ENCODE data around the gene LRRC36. TPM values are rescaled to one million over a fixed set of nuclear protein-coding genes. Genes with fewer than 3 reads are reported as not detected.

The LRRC36 gene
- total and polyA plus RNA-seq, 2 of the 8 experiments (the other 6 are each of a cell fraction or from before 2014, with no cell fraction given), result 0.15 TPM; not detected in 1

DNA sequence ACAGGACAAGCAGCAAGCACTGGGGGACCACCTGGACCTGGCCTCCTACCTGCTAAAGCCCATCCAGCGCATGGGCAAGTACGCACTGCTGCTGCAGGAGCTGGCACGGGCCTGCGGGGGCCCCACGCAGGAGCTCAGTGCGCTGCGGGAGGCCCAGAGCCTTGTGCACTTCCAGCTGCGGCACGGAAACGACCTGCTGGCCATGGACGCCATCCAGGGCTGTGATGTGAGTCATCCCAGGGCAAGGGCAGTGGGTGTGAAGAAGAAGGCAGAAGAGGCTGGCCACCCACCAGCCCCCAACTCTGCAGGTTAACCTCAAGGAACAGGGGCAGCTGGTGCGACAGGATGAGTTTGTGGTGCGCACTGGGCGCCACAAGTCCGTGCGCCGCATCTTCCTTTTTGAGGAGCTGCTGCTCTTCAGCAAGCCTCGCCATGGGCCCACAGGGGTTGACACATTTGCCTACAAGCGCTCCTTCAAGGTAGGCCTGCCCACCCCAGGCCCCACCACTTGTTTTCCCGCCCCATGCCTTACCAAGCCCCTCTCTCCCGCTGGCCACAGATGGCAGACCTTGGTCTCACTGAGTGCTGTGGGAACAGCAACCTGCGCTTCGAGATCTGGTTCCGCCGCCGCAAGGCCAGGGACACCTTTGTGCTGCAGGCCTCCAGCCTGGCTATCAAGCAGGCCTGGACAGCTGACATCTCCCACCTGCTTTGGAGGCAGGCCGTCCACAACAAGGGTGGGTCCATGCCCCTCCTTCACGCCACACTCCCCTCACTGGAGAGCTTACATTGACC lies 40.0 kb upstream of the LRRC36 start:
- Histone ChIP-seq H2BK120ac (replicated peaks; ENCODE audit: low read depth, low read length) (no peak overlapping the region), H3K79me1 (ENCODE audit: low read depth, low read length) (no peaks in the 10 kb centered on the region), H2BK12ac (ENCODE audit: low read depth, low read length) (no peak overlapping the region), H2BK20ac (ENCODE audit: low read length) (no peak overlapping the region), H3K18ac (ENCODE audit: extremely low read depth, low read length) (no peak overlapping the region), H4K8ac (ENCODE audit: extremely low read depth, insufficient read depth, low read length) (no peak overlapping the region; the same call in 1 of the 2 replicates), H3K36me3 (ENCODE audit: control insufficient read depth in 2 of 4, insufficient read depth in 4 of 4, low read length in 3 of 4) (no peaks in the 10 kb centered on the region), H3K27ac (ENCODE audit: low read depth, low read length) (no peak overlapping the region), H3K23me2 (ENCODE audit: low read depth, low read length) (no peaks in the 10 kb centered on the region), H3K56ac (replicated peaks; ENCODE audit: insufficient read length, low read depth, low read length) (no peak overlapping the region), H3K9ac (replicated peaks in 1 of 4; ENCODE audit: extremely low read depth in 1 of 4, low read depth in 3 of 4, low read length in 3 of 4) (no peak overlapping the region), H3K9me3 (ENCODE audit: insufficient read depth in 2 of 2, low read depth in 1 of 2, low read length in 1 of 2) (no peaks in the 10 kb centered on the region), H3K14ac (ENCODE audit: insufficient read length) (no peak overlapping the region), H2BK15ac (ENCODE audit: low read length) (no peak overlapping the region), H3K27me3 (replicated peaks in 1 of 4; ENCODE audit: control insufficient read depth in 3 of 4, extremely low read depth in 1 of 4, insufficient read depth in 3 of 4, low read length in 3 of 4) (no peaks in the 10 kb centered on the region; a peak in 1 of 7 replicates), H2BK5ac (ENCODE audit: low read depth, low read length) (no peak overlapping the region), H2AK5ac (ENCODE audit: low read depth, low read length) (no peak overlapping the region), H3K79me2 (ENCODE audit: control insufficient read depth in 1 of 2, insufficient read depth in 2 of 2, low read length in 2 of 2) (no peaks in the 10 kb centered on the region), H3K4me1 (replicated peaks in 1 of 4; ENCODE audit: control insufficient read depth in 3 of 4, insufficient read depth in 4 of 4, low read length in 3 of 4) (peaks cover 0 to 2% (median 0%) of the 10 kb centered on the region in 4 experiments; a peak in 1 of 7 replicates), H4K91ac (replicated peaks; ENCODE audit: insufficient read length, low read length) (no peak overlapping the region), H4K20me1 (replicated peaks in 1 of 2; ENCODE audit: control insufficient read depth in 1 of 2, insufficient read depth in 2 of 2, low read length in 2 of 2) (peaks cover 2 to 9% of the 10 kb centered on the region in 2 experiments), H2AFZ (ENCODE audit: low read length) (no peak overlapping the region), H3K4me2 (ENCODE audit: insufficient read depth in 1 of 2, low read depth in 2 of 2, low read length in 2 of 2) (no peak overlapping the region), H3K4me3 (ENCODE audit: extremely low read depth in 1 of 4, insufficient read depth in 2 of 4, low read depth in 3 of 4, low read length in 4 of 4) (no peak overlapping the region), H4K5ac (ENCODE audit: insufficient read length, low read depth, low read length) (no peak overlapping the region), H3K23ac (ENCODE audit: insufficient read length) (no peak overlapping the region), H3K4ac (replicated peaks; ENCODE audit: insufficient read length, low read depth, low read length) (no peak overlapping the region)
- CTCF ChIA-PET (ENCODE audit: partially characterized antibody), result interaction anchor here (0.5 to 10.5 kb wide), 28 partner anchors 8 to 312 kb away, joined by 3 to 217 read pairs (median 5); partner anchors contain the start of genes KCTD19, LRRC36, TPPP3 and ZDHHC1
- DNase-seq (ENCODE audit: low read depth in 1 of 2, low spot score in 2 of 2), result no peak
- FAIRE-seq, result no peak
- POLR2A ChIA-PET (ENCODE audit: partially characterized antibody), result interaction anchor here (1.1 to 2.3 kb wide), 5 partner anchors 8 to 109 kb away, joined by 3 to 8 read pairs (median 3); no protein-coding TSS in a partner anchor
- WGBS, 2 experiments (ENCODE audit: extremely low coverage in 1 of 2, insufficient coverage in 1 of 2, insufficient read length in 1 of 2, insufficient replicate concordance in 2 of 2, low coverage in 1 of 2, low lambda C conversion rate in 2 of 2, missing lambda C conversion rate in 1 of 2), result 90% methylated on average over 25 of the region's 28 CpGs; no CpG with 5 or more reads in 1 of the 2 experiments
- TF ChIP-seq RAD21 (IDR thresholded peaks at IDR 0.05 in 1 of 2, conservative IDR thresholded peaks at IDR 0.05 in 1 of 2; ENCODE audit: low read depth in 2 of 2, low read length in 2 of 2) (no peak), CHD2 (IDR thresholded peaks at IDR 0.05; ENCODE audit: low read length) (no peak), EP300 (IDR thresholded peaks at IDR 0.05; ENCODE audit: borderline replicate concordance in 1 of 2, low read depth in 2 of 2, low read length in 2 of 2) (no peak), TCF12 (IDR thresholded peaks at IDR 0.05; ENCODE audit: low read depth, low read length) (no peak)
- TF ChIP-seq, protein P1, sequence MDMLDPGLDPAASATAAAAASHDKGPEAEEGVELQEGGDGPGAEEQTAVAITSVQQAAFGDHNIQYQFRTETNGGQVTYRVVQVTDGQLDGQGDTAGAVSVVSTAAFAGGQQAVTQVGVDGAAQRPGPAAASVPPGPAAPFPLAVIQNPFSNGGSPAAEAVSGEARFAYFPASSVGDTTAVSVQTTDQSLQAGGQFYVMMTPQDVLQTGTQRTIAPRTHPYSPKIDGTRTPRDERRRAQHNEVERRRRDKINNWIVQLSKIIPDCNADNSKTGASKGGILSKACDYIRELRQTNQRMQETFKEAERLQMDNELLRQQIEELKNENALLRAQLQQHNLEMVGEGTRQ (IDR thresholded peaks at IDR 0.05; ENCODE audit: low read length), result no peak
- TF ChIP-seq, protein P2, sequence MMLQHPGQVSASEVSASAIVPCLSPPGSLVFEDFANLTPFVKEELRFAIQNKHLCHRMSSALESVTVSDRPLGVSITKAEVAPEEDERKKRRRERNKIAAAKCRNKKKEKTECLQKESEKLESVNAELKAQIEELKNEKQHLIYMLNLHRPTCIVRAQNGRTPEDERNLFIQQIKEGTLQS (IDR thresholded peaks at IDR 0.05; ENCODE audit: insufficient read depth, low read depth, low read length), result no peak
